ENCODE results near the gene HS3ST3B1.

DNA sequence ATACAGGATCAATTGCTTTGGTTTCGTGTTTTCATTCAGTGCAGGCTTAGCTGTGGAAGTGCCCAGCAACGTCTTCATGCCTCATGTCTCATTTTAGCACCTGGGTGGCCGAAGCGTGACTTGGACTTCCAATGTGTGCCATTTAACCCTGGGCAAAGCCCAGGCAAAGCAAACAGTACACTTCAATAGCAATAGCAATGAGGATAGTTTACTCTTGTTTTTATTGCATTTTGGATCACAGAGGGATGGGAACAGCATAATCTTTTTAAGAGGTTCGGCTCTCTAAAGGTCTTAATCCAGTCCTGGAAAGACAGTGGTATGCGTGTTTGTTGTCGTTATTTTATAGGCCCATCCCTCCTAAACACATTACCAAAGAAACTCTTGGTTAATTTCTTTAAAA, 86.2 kb downstream of the HS3ST3B1 start:
- TF ChIP-seq, protein P1, sequence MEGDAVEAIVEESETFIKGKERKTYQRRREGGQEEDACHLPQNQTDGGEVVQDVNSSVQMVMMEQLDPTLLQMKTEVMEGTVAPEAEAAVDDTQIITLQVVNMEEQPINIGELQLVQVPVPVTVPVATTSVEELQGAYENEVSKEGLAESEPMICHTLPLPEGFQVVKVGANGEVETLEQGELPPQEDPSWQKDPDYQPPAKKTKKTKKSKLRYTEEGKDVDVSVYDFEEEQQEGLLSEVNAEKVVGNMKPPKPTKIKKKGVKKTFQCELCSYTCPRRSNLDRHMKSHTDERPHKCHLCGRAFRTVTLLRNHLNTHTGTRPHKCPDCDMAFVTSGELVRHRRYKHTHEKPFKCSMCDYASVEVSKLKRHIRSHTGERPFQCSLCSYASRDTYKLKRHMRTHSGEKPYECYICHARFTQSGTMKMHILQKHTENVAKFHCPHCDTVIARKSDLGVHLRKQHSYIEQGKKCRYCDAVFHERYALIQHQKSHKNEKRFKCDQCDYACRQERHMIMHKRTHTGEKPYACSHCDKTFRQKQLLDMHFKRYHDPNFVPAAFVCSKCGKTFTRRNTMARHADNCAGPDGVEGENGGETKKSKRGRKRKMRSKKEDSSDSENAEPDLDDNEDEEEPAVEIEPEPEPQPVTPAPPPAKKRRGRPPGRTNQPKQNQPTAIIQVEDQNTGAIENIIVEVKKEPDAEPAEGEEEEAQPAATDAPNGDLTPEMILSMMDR (IDR thresholded peaks at IDR 0.05), result no peak
- no peak for TF ChIP-seq EP300 (IDR thresholded peaks at IDR 0.05; ENCODE audit: low read depth)

Measured in transverse colon (tissue), 3 donors.